A673 (cell line): ENCODE results near the gene KRT7. TPM values are rescaled to one million over a fixed set of nuclear protein-coding genes. Genes with fewer than 3 reads are reported as not detected.
A peak's percentile ranks its signal among the peaks of the same experiment; 100 is the strongest.
"Not testable (repeated sequence)": the region's sequence is repeated elsewhere in the genome, so short reads cannot be mapped to it uniquely, and the experiment has no call there.

Experiments used
- BruUV-seq: library from RNA; stranded (reverse); fragments of 400-500 nt; replicated peaks from 2 replicates; lab custom pipeline; 2021; lab: Mats Ljungman, UMichigan
- CTCF ChIA-PET: fragments of 300-600 bp; sonication (Branson Sonifier 250); formaldehyde crosslinking; loops from one replicate; lab custom pipeline; 2022; ENCODE audit warnings: antibody characterized with exemption; lab: Charles Lee
- POLR2A ChIA-PET: fragments of 300-600 bp; sonication (Branson Sonifier 250); formaldehyde crosslinking; loops from one replicate; lab custom pipeline; 2022; ENCODE audit warnings: antibody characterized with exemption; ENCODE audit not compliant: low non-redundant PET; lab: Charles Lee
- DNase-seq: peaks from one replicate; pipeline ENCODE4 v3.0.0-alpha.2; 2015; ENCODE audit warnings: low spot score
- H3K27ac ChIP-seq: fragments of 200-600 bp; sonication (generic); 2 replicates; pipeline ENCODE4 v1.5.1; 2016; ENCODE audit warnings: mixed run types, low read depth, mild to moderate bottlenecking, mixed read lengths, antibody characterized with exemption, low read length; ENCODE audit not compliant: poor library complexity, severe bottlenecking
- H3K27me3 ChIP-seq: fragments of 200-600 bp; sonication (generic); replicated peaks from 2 replicates; pipeline ENCODE4 v1.6.1; 2017; ENCODE audit warnings: mixed run types, low read depth, mild to moderate bottlenecking, mixed read lengths, antibody characterized with exemption, low read length; ENCODE audit not compliant: insufficient read depth, poor library complexity
- H3K36me3 ChIP-seq: fragments of 200-600 bp; sonication (generic); 2 replicates; pipeline ENCODE4 v1.6.1; 2016; ENCODE audit warnings: mixed run types, mild to moderate bottlenecking, mixed read lengths, antibody characterized with exemption, low read length; ENCODE audit not compliant: insufficient read depth, poor library complexity, severe bottlenecking
- H3K4me1 ChIP-seq: fragments of 200-600 bp; sonication (generic); 2 replicates; pipeline ENCODE4 v1.6.1; 2017; ENCODE audit warnings: mixed run types, mild to moderate bottlenecking, mixed read lengths, antibody characterized with exemption, low read length; ENCODE audit not compliant: insufficient read depth, poor library complexity, severe bottlenecking
- H3K4me3 ChIP-seq: fragments of 200-600 bp; sonication (generic); 2 replicates; pipeline ENCODE4 v1.5.1; 2016; ENCODE audit warnings: low read depth, mixed run types, mild to moderate bottlenecking, mixed read lengths, low read length; ENCODE audit not compliant: poor library complexity, severe bottlenecking
- H3K9me3 ChIP-seq: fragments of 200-600 bp; sonication (generic); 2 replicates; pipeline ENCODE4 v1.6.1; 2016; ENCODE audit warnings: mixed run types, low read depth, mild to moderate bottlenecking, mixed read lengths, antibody characterized with exemption, low read length; ENCODE audit not compliant: poor library complexity, severe bottlenecking
- CTCF ChIP-seq: fragments of 300-800, 200-600 bp; sonication (generic); conservative IDR thresholded peaks from 2 replicates; pipeline ENCODE4 v1.5.1; 2017; ENCODE audit warnings: low read depth, mild to moderate bottlenecking, antibody characterized with exemption, low read length, moderate library complexity, mixed read lengths
- EZH2 ChIP-seq: fragments of 200-600 bp; sonication (generic); IDR thresholded peaks from 2 replicates; pipeline ENCODE4 v1.6.1; 2017; ENCODE audit warnings: borderline replicate concordance, low read depth, mild to moderate bottlenecking, mixed read lengths, antibody characterized with exemption, low read length; ENCODE audit not compliant: poor library complexity, severe bottlenecking
- intact Hi-C: fragments of 100-400 bp; cut with micrococcal nuclease; formaldehyde crosslinking; loops from one replicate; pipeline ENCODE4 v1.10.0; 2022; ENCODE audit not compliant: unreplicated experiment
- total RNA-seq: library from RNA; stranded (reverse); gene quantifications from 2 replicates; pipeline ENCODE4 v1.2.3, GENCODE V29; 2021

KRT7 gene
- total RNA-seq, 1 experiment from 2014 or later, result 1.0 TPM

GRCh38 chr12:52251367-52252051 is 18.5 kb downstream of the KRT7 start:
- no peak for TF ChIP-seq CTCF
- no peak for TF ChIP-seq EZH2
- H3K27ac ChIP-seq, result no peak overlapping the region
- no peaks in the 10 kb centered on the region for H3K9me3 ChIP-seq
- no peak for DNase-seq
- ChIA-PET CTCF (interaction anchor here (0.6 kb wide), 2 partner anchors 24 to 359 kb away, joined by 3 to 4 read pairs; no protein-coding TSS in a partner anchor), POLR2A (no interaction called here)
- no TSS peak for BruUV-seq
- intact Hi-C loops, result no loop called here
- no peaks in the 10 kb centered on the region for H3K27me3 ChIP-seq
- no peaks in the 10 kb centered on the region for H3K4me1 ChIP-seq
- no peak overlapping the region for H3K4me3 ChIP-seq
- H3K36me3 ChIP-seq, result no peaks in the 10 kb centered on the region

DNA sequence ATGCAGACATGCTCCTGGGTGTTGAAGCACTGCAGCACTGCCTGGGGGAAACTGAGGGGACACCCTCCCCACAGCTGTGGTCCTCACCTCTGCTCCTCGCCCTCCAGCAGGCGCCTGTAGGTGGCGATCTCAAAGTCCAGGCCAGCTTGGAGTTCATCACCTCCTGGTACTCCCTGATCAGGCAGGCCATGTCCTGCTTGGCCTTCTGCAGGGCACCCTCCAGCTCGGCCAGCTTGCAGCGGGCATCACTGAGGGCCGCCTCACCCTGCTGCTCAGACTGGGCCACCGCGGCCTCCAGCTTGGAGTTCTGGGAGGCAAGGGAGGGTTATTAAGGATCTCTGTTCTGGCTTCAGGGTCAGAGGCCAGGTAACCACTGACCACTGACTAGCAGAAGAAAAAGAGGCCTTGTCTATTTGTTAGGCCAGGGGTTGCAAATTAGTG is 19.2 kb downstream of the KRT7 start:
- BruUV-seq, DNase-seq, H3K36me3 ChIP-seq, H3K4me1 ChIP-seq, H3K27me3 ChIP-seq, H3K9me3 ChIP-seq, POLR2A ChIA-PET, intact Hi-C loops, H3K4me3 ChIP-seq, H3K27ac ChIP-seq: not testable (repeated sequence)
- CTCF ChIA-PET, result interaction anchor here (0.6 kb wide), 1 partner anchor 358 kb away, joined by 4 read pairs; no protein-coding TSS in a partner anchor
- 0 out of 2 replicates have a peak, but pooled peaks have one; percentile 21 for TF ChIP-seq CTCF

DNA sequence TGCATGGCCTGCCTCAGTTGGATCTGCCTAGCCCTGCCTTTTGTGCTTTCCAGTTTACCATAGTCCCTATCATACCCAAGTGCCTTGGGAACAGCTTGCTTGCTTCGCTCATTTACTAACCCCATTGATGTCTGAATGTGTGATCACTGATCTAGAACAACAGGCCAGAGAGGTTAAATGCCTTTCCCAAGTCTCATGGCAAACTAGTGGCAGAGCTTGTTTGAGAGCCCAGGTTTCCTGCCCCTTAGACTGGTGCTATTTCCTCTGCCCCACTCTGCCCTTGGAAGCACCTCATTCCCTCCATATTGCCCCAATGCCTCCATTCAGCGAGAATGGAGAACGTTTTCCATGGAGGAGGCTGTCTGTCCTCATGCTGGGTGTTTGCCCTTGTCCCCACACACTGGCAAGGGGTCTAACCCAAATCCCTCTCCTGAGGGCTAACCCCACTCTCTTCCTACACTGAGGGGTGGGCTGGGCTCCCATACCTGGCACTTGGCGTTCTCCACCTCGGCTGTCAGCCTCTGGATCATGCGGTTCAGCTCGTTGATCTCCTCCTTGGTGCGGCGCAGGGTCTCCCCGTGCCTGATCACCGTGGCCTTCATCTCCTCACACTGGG is 19.8 kb downstream of the KRT7 start:
- no TSS peak for BruUV-seq
- intact Hi-C loops, result no loop called here
- Histone ChIP-seq H3K9me3 (no peaks in the 10 kb centered on the region), H3K27me3 (peaks cover 9% of the 10 kb centered on the region), H3K36me3 (no peaks in the 10 kb centered on the region), H3K4me3 (no peak overlapping the region), H3K4me1 (no peaks in the 10 kb centered on the region), H3K27ac (no peak overlapping the region)
- no peak for TF ChIP-seq EZH2
- TF ChIP-seq CTCF, result no peak
- ChIA-PET POLR2A (no interaction called here), CTCF (no interaction called here)
- no peak for DNase-seq
